Right atrium auricular region (tissue), 2 donors: ENCODE data around the gene FAM83B. TPM values are rescaled to one million over a fixed set of nuclear protein-coding genes. Genes with fewer than 3 reads are reported as not detected.

Experiments
- DNase-seq: peaks from one replicate; pipeline ENCODE4 v3.0.0-alpha.2; 2019; ENCODE audit warnings: low spot score
- H3K27ac ChIP-seq, 2 donors: fragments of 200-600 bp; sonication (generic); 1 replicate in 1 of 2; 2 replicates in 1 of 2; pipeline ENCODE4 v1.5.1; 2016 to 2019
- H3K27me3 ChIP-seq, 2 donors: fragments of 200-600 bp; sonication (generic); one replicate each; pipeline versions ENCODE4 v1.5.1 to v1.6.0; 2017 to 2019
- H3K36me3 ChIP-seq: fragments of 200-600 bp; sonication (generic); one replicate; pipeline ENCODE4 v1.5.1; 2016
- H3K4me1 ChIP-seq, 2 donors: fragments of 200-600 bp; sonication (generic); one replicate each; pipeline versions ENCODE4 v1.5.1 to v1.6.0; 2017 to 2019
- H3K4me3 ChIP-seq, 2 donors: fragments of 200-600 bp; sonication (generic); 1 replicate in 1 of 2; 2 replicates in 1 of 2; pipeline ENCODE4 v1.5.1; 2017 to 2019; ENCODE audit warnings: mild to moderate bottlenecking in 1 of 2, moderate library complexity in 1 of 2
- H3K9me3 ChIP-seq, 2 donors: fragments of 200-600 bp; sonication (generic); one replicate each; pipeline ENCODE4 v1.5.1; 2019
- CTCF ChIP-seq, 2 donors: fragments of 200-600 bp; sonication (generic); IDR thresholded peaks; one replicate each; pipeline ENCODE4 v1.5.1; 2019; ENCODE audit warnings: antibody characterized with exemption in 2 of 2
- total RNA-seq, 2 donors: library from RNA; depleted of rRNA; stranded (reverse); fragments of >200 nt; gene quantifications; one replicate each; pipeline ENCODE4 v1.1.0, GENCODE V29; 2016

The FAM83B gene
- total RNA-seq, 2 donors from 2014 or later, result 8.9 to 19.6 TPM

DNA sequence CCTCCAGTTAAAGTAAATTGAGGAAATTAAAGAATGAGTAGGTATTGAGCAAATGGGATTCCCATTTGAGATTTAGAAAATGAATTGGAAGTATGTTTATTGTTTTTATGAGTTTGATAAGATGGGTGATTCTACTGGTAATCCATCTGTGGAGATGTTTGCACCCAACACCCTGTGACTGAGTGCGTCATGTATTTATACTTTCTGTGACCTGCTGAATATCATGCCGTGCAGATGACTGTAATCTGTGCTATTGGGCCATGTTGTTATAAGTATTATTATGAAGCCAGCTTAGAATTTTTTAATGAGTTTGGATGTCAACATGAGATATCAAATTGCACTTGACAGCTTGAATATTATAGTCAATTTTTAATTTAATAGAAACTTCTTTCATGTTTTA is 17.7 kb downstream of the FAM83B start:
- no peaks in the 10 kb centered on the region for H3K9me3 ChIP-seq
- peaks cover 0 to 12% of the 10 kb centered on the region in 2 donors for H3K4me1 ChIP-seq
- no peak overlapping the region for H3K4me3 ChIP-seq
- no peak overlapping the region for H3K27ac ChIP-seq
- no peaks in the 10 kb centered on the region for H3K27me3 ChIP-seq
- no peak for DNase-seq
- TF ChIP-seq CTCF (IDR thresholded peaks at IDR 0.05), result no peak
- no peaks in the 10 kb centered on the region for H3K36me3 ChIP-seq

- no peak for TF ChIP-seq CTCF (IDR thresholded peaks at IDR 0.05)
- Histone ChIP-seq H3K36me3 (no peaks in the 10 kb centered on the region), H3K4me3 (no peak overlapping the region), H3K27ac (no peak overlapping the region), H3K9me3 (no peaks in the 10 kb centered on the region), H3K27me3 (no peaks in the 10 kb centered on the region), H3K4me1 (peaks cover 0 to 12% of the 10 kb centered on the region in 2 donors)
- DNase-seq, result no peak
Measured at GRCh38 chr6:54865091-54865631, 18.6 kb downstream of the FAM83B start.

DNA sequence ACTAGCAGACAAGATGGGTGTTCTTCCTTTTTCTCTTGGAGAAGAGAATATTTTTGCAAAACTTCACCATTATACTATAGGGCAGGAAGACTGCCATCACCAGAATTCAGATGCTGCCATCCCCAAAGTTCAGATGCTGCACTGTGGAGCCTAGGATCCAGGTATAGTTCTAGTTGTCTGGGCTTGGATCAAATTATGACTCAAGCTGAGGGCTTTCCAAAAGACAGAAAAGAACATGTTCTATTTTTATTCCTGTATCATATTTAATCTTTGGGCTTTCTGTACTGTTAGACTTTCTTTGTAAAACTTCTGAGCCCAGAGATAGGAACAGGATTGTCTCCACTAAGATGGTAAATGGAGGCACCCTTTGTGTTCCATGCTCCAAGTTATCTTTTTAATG is 22.0 kb downstream of the FAM83B start:
- Histone ChIP-seq H3K36me3 (no peaks in the 10 kb centered on the region), H3K4me3 (no peak overlapping the region), H3K4me1 (peaks cover 0 to 12% of the 10 kb centered on the region in 2 donors), H3K27me3 (no peaks in the 10 kb centered on the region), H3K27ac (no peak overlapping the region), H3K9me3 (no peaks in the 10 kb centered on the region)
- TF ChIP-seq CTCF (IDR thresholded peaks at IDR 0.05), result no peak
- no peak for DNase-seq

GRCh38 chr6:54873599-54873998 is 27.0 kb downstream of the FAM83B start:
- peaks cover 0 to 4% of the 10 kb centered on the region in 2 donors for H3K4me1 ChIP-seq
- H3K27me3 ChIP-seq, result no peaks in the 10 kb centered on the region
- TF ChIP-seq CTCF (IDR thresholded peaks at IDR 0.05), result no peak
- no peak overlapping the region for H3K4me3 ChIP-seq
- no peak overlapping the region for H3K27ac ChIP-seq
- DNase-seq, result no peak
- H3K36me3 ChIP-seq, result no peaks in the 10 kb centered on the region
- no peaks in the 10 kb centered on the region for H3K9me3 ChIP-seq

- no peak overlapping the region for H3K27ac ChIP-seq
- no peak for TF ChIP-seq CTCF (IDR thresholded peaks at IDR 0.05)
- no peaks in the 10 kb centered on the region for H3K36me3 ChIP-seq
- H3K9me3 ChIP-seq, result no peaks in the 10 kb centered on the region
- H3K4me1 ChIP-seq, result no peaks in the 10 kb centered on the region
- H3K27me3 ChIP-seq, result no peaks in the 10 kb centered on the region
- no peak for DNase-seq
- no peak overlapping the region for H3K4me3 ChIP-seq
Measured at GRCh38 chr6:54874349-54875048, 27.9 kb downstream of the FAM83B start.

GRCh38 chr6:54875539-54875938 is 29.0 kb downstream of the FAM83B start:
- Histone ChIP-seq H3K4me3 (no peak overlapping the region), H3K4me1 (no peaks in the 10 kb centered on the region), H3K27ac (no peak overlapping the region), H3K36me3 (no peaks in the 10 kb centered on the region), H3K27me3 (no peaks in the 10 kb centered on the region), H3K9me3 (no peaks in the 10 kb centered on the region)
- no peak for TF ChIP-seq CTCF (IDR thresholded peaks at IDR 0.05)
- no peak for DNase-seq
